Activated CD4-positive, CD25-positive, alpha-beta regulatory T cell treated with anti-CD3 and anti-CD28 coated beads, Interleukin-2, amount 50 U/mL, for 72 hours (primary cell): ENCODE results near the gene IL20RB.
"Not testable (repeated sequence)": the region's sequence is repeated elsewhere in the genome, so short reads cannot be mapped to it uniquely, and the experiment has no call there.

ENCODE experiments used
- DNase-seq: peaks from one replicate; pipeline ENCODE4 v3.0.0; 2021

Gene IL20RB

DNA sequence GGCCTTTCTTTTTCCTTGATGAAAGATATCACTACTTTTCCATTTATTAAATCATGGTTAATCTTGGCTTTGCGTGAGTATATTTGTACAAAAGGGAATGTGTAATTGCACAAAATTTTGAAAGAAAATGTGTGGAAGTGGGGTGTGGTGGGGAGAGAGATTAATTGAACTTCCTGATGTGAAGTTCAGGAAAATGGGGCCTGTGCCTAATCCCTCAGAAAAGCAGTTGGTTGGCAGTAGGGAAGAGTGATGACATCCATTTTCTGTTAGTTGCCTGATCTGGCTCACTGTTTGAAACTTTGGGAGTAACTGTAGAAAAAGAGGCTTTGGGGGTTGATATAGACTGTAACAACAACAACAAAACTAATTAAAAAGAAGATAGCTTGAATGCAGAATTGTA is 10.8 kb upstream of the IL20RB start:
- DNase-seq, result no peak

DNA sequence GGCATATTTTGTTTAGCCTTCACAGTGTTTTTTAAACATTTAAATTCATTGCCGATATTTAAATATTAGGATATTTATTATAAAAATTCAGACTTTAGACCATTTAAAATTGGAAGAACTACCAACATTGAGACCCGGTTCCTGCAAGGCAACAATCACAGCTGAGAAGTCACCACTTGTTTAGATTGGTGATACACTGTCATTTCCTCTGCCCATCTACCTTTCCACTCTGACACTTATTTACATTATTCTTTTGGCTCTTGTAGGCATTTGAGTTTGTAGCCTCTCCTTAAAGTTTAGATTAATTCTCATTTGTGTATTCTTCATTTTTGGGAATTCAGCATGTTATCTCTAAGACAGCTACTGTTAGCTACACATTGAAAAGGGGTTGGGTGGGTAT is 10.3 kb upstream of the IL20RB start:
- DNase-seq, result no peak

DNA sequence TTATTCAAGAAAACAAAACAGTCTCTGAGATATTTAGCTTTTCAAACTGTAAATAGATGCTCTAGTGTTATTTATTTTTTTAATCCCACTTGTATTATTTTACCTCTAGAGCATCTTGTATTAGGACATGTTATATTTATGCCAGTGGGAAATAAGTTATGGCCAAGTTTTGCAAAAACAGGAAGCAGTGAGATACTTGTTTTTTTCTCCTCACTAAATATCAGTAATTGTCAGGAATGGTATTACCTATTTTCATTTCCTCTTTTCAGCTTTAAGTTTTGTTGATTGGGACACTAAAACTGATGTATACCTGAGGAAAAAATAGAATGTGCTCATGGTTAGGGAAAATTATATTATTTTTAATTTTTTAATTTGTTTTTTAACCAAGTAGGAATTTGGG is 8.6 kb upstream of the IL20RB start:
- DNase-seq, result no peak

DNA sequence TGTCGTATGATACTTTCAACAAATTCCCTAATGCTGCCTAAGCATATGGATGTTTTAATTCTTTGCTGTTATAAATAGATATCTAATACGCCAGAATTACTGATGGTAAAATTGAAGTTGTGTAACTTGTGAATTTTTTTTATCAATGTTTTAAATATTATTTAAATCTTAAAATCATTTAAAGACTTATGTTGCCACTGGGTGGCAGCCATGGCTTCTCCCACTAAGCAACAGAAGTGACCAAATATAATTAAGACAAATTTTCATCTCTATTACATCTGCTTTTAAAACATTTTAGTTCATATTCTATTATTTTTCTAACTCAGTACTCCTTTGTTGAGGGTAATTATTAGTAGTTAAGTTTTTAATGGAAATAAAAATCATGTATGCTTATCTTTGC is 8.1 kb upstream of the IL20RB start:
- DNase-seq, result no peak

DNA sequence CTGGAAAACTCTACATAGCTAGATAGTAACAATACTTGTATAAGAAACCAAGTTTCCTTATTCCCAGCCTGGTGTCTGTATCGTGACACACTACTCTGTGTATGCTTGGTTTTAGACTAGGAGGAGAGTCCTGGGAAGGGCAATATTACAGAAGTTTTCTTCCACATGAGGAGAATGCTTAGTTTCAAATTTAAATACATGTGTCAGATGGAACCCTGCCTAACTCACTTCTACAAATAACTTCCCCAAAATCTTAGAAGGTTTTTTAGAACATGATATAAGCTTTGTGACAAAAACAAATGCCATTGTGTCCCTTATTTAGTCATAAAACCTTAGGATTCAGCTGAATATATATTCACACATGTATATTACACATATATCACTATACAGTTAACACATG is 7.2 kb upstream of the IL20RB start:
- DNase-seq, result no peak

DNA sequence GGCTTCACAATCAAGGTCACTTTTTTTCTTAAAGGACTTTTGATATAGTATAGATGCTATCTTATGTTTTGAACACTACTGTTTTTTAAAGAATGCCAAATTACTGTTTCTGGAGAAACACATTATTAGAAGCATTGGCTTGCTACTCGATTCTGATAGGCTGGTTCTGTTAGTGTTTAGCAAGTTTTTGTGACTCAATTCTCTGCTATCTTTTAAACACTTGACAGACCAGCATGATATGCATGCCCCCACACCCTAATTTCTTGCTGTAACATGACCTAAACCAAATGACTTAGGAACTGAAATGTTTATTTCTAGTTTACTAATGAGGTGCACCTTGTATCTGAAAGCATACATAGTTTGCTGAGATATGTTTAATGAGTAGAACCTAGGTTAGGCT is 5.5 kb upstream of the IL20RB start:
- DNase-seq, result no peak

DNA sequence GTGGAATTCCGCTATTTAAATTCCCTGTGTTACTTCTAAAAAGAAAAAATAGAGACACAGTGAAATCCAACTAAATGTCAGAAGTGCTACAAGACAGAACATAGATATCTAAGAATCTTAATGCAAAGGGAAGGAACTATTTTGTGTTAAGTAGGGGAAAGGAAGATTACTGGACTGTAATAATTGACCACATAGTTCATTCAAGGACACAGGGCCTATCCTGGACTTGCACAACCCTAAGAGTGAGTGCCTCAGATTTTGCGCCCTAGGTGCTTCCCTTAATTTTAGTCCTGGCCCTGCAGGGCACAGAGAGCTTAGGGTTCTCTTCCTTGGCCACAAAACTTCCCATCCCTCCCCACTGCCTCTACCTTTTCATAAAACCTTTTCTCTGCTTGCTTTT is 3.5 kb upstream of the IL20RB start:
- no peak for DNase-seq

DNA sequence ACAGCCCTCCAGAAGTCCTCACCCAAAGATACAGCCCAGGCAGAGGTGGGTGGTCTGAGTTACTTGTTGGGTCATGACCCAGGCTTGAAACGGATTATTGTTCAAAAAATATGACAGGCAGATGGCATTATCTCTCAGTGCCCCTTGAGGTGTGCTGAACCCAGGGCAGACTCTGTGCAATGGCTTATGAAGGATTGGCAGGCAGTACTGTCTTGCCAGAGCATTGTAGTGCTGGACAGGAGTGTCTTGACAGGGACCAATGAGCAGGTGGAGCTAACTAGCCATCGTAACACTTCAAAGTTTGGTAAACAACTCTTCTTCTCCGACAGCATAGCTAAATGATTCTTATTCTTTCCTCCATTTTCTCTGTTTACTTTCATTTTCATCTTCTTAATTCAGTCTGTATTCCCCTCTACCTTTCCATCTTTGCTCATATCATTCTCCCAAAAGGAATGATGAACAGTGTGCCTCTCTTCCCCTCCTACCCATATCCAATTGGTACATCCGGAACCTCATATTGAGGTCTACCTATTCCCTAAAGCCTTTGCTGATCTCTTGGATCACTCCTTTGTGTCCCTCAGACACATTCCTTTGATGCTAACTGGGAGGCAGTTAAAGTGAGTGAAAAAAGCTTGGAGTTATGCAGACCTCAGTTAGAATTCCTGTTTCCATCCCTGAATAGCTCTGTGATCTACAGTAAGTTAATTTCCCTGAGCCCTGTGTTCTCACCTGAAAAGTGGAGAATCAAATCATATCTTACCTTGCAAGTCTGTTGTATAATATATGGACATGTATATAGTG is 2.6 kb upstream of the IL20RB start:
- DNase-seq, result no peak

DNA sequence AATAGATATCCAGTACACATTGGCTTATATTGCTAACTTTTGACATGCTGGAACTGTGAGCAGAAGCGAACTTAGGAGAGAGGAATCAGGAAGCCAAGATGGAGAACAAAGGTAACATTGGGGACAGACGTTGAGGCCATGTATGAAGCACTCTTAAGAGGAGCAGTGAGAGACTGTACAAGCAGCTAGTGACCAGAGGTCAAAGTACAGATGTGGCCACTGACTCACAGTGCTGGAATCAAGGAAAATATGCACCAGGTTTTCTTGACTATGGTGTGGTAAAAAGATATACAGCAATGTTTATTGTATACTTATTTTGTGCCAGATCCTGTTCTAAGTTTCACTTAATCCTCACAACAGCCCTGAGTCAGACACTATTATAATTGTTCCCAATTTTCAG is 2.0 kb upstream of the IL20RB start:
- no peak for DNase-seq

DNA sequence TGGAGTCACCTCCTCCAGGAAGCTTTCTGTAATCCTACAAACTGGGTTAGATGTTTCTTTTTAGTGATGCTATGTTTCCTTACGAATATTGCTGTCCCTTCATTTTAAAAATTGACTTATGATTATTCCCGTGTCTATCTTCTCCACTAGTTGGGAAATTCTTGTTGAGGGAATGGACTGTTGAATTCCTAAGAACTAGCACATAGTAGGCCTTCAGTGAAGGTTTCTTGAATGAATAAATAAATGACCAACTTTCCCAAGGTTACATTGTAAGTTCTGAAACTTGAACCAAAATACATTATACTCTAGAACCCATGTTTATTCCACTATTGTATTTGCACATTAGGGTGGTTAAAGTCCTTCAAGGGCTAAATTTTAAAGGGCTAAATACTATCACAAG is 812 bp upstream of the IL20RB start:
- no peak for DNase-seq

DNA sequence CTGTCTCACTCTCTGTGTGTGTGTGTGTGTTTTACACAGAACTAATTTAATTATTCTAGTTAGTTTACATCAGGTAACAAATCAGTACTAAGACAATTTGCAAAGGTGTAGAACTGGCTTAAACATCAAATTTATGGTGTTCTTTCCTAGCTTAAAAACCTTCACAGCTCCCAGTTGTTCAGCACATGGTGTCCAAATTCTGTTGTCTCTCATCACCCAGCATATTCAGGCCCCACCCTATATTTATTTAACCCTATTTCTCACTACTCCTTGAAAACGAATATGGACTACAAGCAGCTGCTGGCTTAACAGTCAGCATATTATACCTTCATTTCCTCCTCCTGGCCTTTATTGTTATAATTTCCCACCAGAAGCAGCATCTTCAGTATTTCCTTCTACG is 1.2 kb downstream of the IL20RB start:
- DNase-seq, result no peak

DNA sequence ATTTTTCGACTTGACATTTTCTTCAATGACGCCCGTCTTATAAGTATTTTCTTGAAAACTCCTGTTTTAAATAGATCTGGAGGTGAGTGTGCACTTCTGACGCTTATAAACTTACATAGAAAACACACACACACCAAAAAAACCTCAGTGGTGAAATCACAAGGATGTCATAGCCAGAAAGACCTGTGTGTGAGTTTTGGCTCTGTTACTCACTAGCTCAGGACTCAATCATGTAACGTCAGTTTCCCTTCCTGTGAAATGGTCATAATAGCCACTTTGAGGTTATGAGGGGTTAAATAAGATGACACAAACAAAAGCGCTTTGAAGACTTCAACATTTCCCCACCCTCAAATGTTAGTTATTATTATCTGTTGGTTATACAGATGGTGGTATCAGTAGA is 1.8 kb downstream of the IL20RB start:
- DNase-seq, result no peak

DNA sequence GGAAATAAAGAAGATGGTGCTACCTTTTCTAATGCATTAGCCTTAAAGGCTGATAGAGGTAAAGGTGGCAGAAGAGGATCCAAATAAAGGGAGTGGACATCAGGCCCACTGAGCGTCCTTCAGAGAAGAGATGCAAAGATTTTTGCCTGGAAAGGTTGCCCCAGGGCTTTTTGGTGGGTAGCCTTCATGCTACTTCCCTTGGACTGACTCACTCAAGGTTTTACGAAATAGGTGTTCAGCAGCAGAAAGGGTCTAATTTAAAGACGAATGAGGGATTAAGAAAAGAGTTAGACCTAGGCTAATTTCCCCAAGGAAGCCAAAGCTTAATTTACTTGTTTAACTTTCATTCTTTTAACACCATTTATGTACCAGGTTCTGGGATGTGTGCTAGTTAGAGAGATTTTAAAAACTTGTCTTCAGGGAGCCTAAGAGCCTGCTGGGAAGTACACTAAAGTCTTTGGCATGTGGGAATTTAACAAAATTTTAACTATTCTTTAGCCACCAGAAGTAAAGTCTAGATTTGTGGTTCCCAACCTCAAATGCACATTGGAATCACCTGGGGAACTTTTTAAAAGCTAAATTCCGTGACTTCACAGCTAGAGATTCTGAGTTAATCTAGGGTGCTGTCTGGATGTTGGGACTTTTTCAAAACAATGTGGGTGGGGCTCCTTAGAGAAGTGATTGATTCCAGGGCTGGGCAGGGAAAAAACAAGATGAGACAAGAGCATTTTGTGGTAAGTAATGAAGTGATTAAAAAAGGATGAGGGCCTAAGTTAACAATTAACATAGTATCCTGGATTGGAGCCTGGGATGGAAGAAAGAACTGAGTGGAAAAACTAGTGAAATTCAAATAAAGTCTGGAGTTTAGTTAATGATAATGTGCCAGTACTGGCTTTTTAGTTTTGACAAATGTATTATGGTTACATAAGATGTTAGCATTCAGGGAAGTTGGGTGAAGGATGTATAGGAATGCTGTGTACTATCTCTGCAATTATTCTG is 3.4 kb downstream of the IL20RB start:
- DNase-seq, result no peak

DNA sequence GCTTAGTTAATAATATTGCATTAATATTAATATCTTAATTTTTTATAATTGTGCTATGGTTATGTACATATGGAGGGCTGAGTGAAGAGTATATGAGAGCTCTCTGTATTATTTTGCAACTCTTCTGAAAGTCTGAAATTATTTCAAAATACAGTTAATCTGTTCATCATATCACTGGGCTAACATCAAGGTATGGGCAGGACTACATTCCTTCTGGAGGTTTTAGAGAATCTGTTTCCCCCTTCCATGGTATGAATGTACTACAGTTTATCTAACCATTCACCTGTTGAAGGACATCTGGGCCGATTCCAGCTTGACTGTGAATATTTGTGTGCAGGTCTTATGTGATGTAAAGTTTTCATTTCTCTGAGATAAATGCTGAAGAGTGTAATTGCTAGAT is 5.1 kb downstream of the IL20RB start:
- DNase-seq, result no peak

DNA sequence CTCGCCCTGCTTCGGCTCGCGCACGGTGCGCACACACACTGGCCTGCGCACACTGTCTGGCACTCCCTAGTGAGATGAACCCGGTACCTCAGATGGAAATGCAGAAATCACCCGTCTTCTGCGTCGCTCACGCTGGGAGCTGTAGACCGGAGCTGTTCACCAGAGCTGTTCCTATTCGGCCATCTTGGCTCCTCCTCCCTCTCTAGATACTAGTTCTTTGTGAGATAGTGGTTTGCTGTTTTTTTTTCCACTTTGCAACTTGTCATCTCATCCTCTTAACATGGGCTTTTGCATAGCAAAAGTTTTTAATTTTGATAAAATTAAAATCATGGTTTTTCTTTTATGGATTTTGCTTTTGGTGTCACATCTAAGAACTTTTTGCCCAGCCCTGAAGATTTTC is 11.8 kb downstream of the IL20RB start:
- not testable (repeated sequence) for DNase-seq

DNA sequence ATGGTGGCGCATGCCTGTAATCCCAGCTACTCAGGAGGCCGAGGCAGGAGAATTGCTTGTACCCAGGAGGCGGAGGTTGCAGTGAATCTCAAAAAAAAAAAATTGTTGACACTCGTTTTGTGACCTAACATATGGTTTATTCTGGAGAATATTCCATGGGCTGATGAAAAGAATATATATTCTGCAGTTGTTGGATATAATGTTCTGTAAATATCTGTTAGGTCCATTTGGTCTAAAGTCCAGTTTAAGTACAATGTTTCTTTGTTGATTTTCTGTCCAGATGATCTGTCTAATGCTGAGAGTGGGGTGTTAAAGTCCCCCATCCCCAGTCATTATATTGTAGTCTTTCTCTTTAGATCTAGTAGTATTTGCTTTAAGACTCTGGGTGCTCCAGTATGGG is 15.6 kb downstream of the IL20RB start:
- no peak for DNase-seq

DNA sequence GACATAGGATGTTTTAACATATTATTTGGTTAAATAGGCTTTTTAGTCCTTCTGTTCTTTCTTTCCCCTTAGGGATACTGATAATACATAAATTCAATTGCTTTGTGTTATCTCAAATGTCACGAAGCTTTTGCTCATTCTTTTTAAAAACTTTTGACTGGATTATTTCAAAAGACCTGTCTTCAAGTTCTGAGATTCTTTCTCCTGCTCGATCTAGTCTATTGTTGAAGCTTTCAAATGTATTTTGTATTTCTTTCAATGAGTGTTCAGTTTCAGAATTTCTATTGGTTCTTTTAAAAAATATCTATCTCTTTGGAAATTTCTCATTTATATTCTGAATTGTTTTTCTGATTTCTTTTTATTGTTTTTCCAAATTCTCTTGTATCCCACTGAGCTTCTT is 16.9 kb downstream of the IL20RB start:
- DNase-seq, result no peak

DNA sequence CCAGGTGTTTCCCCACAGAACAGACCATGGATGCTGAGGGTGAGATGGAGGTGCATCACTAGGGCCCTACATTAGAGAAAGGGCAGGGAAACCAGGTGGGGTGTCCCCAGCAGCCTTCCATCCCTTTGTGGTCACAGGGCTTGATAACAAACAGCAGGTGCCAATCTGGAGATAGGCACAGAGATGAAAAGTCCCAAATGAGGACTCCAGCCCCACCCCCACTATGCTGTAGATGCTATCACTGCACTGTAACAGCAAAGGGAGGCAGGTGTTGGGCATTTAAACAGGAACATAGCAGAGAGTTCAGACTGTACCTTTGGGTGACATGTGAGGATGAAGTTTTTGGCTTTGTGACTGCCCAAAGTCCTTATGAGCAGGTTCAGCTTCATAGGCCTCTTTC is 21.4 kb downstream of the IL20RB start:
- no peak for DNase-seq

DNA sequence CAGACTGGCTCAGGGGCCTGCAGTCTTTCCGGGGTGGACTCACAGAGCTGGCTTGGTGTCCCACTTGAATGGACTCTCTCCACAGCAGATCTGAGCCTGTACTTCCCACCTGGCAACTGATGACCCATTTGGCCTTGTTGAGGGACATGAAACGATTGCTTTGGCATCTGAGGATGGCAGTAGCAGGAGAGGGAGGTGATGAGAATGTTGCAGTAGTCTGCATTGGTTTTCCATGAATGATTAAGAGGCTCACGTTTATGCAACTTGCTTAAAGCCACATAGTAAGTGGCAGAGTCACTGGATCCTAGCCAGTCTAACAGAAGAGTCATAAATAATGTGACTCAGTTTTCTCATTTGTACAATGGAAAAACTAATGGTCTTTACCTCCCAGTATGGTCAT is 21.9 kb downstream of the IL20RB start:
- no peak for DNase-seq

DNA sequence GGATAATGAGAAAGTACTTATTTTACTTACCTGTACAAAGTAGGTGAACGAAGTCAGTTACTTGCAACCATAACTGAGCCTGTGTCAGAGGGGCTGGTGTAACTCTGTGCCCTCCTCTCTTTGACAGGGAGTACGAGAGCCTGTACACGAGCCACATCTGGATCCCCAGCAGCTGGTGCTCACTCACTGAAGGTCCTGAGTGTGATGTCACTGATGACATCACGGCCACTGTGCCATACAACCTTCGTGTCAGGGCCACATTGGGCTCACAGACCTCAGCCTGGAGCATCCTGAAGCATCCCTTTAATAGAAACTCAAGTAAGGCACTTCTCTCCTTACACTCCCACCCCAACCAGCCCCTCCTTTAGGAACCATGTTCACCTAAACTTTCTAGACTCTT is 24.2 kb downstream of the IL20RB start:
- no peak for DNase-seq

DNA sequence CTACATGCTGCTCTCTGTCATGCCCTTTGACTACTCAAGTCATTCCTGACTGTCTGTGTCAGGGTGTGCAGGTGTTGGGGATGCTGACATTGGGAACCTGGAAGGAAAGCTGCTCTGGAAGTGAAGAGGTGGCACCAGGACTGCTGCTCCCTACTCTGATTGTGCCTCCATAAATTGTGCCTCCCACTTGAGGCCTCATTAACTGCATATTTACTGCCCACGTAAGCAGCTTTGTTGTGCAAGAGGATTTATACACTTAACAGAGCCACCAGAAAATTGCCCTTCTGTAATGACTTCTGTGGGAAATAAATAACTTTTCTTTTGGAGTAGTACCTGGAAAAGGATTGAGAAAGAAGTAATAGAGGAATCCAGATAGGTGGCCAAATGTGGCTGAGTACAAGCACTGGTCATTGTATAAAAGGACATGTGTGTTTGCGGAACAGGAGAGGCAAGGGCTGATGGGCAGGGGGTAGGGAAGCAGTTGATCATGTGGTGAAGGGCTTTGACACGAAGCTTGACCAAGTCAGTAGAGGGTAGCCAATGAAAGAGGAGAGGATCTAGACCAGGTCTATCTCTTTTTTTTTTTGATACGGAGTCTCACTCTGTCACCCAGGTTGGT is 24.8 kb downstream of the IL20RB start:
- no peak for DNase-seq

DNA sequence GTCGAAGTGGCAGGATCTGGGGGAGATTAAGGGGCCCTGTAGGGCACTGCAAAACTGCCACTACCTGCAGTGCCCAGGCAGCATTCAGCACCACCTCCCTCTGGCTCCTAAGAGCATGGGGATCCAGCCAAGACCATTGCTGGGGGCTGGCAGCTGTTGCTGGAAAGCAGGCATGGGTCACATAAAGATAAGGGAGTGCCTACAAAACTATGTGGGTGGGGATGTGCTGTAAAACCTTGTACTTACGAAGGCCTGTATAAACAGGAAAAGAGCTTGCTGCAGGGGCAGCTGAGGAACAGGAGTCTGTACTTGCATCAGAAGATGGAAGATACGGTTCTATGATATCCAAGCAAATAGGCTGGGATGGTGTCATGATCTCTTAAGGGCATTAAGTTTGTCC is 27.1 kb downstream of the IL20RB start:
- DNase-seq, result no peak

DNA sequence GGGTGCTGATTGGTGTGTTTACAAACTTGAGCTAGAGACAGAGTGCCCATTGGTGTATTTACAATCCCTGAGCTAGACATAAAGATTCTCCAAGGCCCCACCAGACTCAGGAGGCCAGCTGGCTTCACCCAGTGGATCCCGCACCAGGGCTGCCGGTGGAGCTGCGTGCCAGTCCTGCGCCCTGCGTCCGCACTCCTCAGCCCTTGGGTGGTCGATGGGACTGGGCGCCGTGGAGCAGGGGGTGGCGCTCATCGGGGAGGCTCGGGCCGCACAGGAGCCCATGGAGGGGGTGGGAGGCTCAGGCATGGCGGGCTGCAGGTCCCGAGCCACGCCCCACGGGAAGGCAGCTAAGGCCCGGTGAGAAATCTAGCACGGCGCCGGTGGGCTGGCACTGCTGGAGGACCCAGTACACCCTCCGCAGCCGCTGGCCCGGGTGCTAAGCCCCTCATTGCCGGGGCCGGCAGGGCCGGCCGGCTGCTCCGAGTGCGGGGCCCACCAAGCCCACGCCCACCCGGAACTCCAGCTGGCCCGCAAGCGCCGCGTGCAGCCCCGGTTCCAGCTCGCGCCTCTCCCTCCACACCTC is 29.7 kb downstream of the IL20RB start:
- DNase-seq, result not testable (repeated sequence)
